ENCODE data around the gene ERCC6L.

ERCC6L gene

DNA sequence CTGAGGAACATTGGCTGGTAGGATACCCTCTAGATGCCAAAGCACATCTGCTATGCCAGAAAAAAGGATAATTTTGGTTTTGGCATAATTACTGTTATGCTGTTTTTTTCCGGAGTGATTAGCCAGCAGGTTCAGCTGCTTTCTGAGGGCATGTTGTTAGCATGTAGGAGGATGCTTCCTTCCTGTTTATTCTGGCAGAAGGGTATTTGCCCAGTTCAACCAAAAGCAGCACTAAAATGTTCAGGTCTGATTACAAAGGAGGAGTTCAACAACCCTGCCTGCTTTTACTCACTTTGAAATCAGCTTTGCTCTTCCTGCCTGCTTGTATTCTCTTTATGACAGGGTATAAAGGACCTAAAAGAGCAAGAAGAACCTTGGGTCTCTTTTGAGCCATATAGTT is 21.9 kb downstream of the ERCC6L start:
- peaks cover 0 to 25% of the 10 kb centered on the region in 2 experiments for H3K27me3 ChIP-seq (ENCODE audit: control insufficient read depth in 1 of 2, insufficient read depth in 1 of 2, low read length in 2 of 2)
- no peak overlapping the region for H2AFZ ChIP-seq (ENCODE audit: low read depth, low read length)
- H3K23ac ChIP-seq (ENCODE audit: low read length in 2 of 2): no peak overlapping the region
- H3K14ac ChIP-seq (ENCODE audit: low read length in 2 of 2): no peak overlapping the region
- DNase-seq: no peak
- no peak overlapping the region for H2BK5ac ChIP-seq (ENCODE audit: low read depth, low read length, poor library complexity, severe bottlenecking)
- no peak overlapping the region for H3K4me2 ChIP-seq (ENCODE audit: low read length, poor library complexity, severe bottlenecking)
- H3K79me1 ChIP-seq (replicated peaks; ENCODE audit: low read length, poor library complexity, severe bottlenecking): peaks cover 6% of the 10 kb centered on the region
- H4K91ac ChIP-seq (ENCODE audit: low read length): no peak overlapping the region
- H2BK12ac ChIP-seq (ENCODE audit: low read length in 2 of 2): no peak overlapping the region
- WGBS: 29% methylated on average over 1 of the region's 1 CpG
- H4K8ac ChIP-seq (ENCODE audit: low read length): no peak overlapping the region
- H2AK5ac ChIP-seq (ENCODE audit: low read length, severe bottlenecking): no peak overlapping the region
- H2BK15ac ChIP-seq (ENCODE audit: low read depth, poor library complexity, severe bottlenecking): no peak overlapping the region
- no peaks in the 10 kb centered on the region for H3K36me3 ChIP-seq (ENCODE audit: control insufficient read depth in 1 of 2, insufficient read depth in 2 of 2, low read depth in 1 of 2, low read length in 2 of 2)
- no peak overlapping the region for H3K18ac ChIP-seq (ENCODE audit: low read depth in 1 of 2, low read length in 2 of 2)
- H3K4me1 ChIP-seq (ENCODE audit: control insufficient read depth, insufficient read depth, low read depth, low read length): no peaks in the 10 kb centered on the region
- H3K4ac ChIP-seq (ENCODE audit: low read depth in 1 of 2, low read length in 2 of 2): no peak overlapping the region
- no peak overlapping the region for H3K4me3 ChIP-seq (ENCODE audit: insufficient read depth in 1 of 2, low read depth in 1 of 2, low read length in 2 of 2)
- H3K9me3 ChIP-seq (ENCODE audit: control insufficient read depth, low read length): no peaks in the 10 kb centered on the region
- H3K27ac ChIP-seq (ENCODE audit: low read length, poor library complexity, severe bottlenecking): no peak overlapping the region
- no peak overlapping the region for H3K9ac ChIP-seq (ENCODE audit: low read length)
- no peak overlapping the region for H2BK120ac ChIP-seq (ENCODE audit: low read depth, low read length)

DNA sequence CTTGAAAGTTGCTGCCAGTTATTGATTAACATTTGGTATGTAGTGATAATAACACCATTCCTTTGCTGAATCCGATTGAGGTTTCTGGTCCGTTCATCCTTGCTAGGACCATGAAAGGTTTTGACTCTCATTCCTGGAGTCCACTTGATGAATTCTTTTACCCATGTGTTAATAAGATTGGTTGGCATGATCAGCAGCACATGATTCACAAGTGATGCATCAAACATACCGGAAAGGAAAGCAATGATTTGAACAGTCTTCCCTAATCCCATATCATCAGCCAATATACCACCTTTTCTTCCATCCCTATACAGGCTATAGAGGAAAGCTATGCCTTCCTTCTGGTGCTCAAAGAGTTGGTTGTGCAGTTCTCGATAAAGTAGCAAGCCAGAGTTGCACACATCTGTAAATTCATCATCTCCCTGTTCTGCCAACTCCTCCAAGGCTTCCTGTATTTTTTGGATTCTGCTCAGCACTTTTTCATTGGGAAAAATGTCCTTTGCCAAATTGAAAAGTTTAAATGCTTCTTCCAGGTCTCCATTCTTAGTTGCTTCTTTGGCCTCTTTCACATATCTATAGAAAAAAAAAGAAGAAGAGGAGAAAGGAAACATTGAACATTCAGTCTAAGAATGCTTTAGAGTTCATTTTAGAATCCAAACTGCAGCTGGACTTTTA is 30.6 kb downstream of the ERCC6L start:
- Histone ChIP-seq H3K9me3 (ENCODE audit: control insufficient read depth, low read length) (no peaks in the 10 kb centered on the region), H3K36me3 (ENCODE audit: control insufficient read depth in 1 of 2, insufficient read depth in 2 of 2, low read depth in 1 of 2, low read length in 2 of 2) (peaks cover 2 to 18% of the 10 kb centered on the region in 2 experiments), H2BK15ac (ENCODE audit: low read depth, poor library complexity, severe bottlenecking) (no peak overlapping the region), H2BK12ac (ENCODE audit: low read length in 2 of 2) (no peak overlapping the region), H3K79me1 (replicated peaks; ENCODE audit: low read length, poor library complexity, severe bottlenecking) (peaks cover 11% of the 10 kb centered on the region), H3K18ac (ENCODE audit: low read depth in 1 of 2, low read length in 2 of 2) (no peak overlapping the region), H3K4ac (ENCODE audit: low read depth in 1 of 2, low read length in 2 of 2) (no peak overlapping the region), H2AK5ac (ENCODE audit: low read length, severe bottlenecking) (no peak overlapping the region), H3K4me3 (ENCODE audit: insufficient read depth in 1 of 2, low read depth in 1 of 2, low read length in 2 of 2) (peak overlapping the region in 1 of 2 experiments; percentile 26), H4K91ac (ENCODE audit: low read length) (no peak overlapping the region), H4K8ac (ENCODE audit: low read length) (no peak overlapping the region), H2BK5ac (ENCODE audit: low read depth, low read length, poor library complexity, severe bottlenecking) (no peak overlapping the region), H3K14ac (ENCODE audit: low read length in 2 of 2) (no peak overlapping the region), H3K23ac (ENCODE audit: low read length in 2 of 2) (no peak overlapping the region), H3K27me3 (ENCODE audit: control insufficient read depth in 1 of 2, insufficient read depth in 1 of 2, low read length in 2 of 2) (peaks cover 0 to 27% of the 10 kb centered on the region in 2 experiments), H2AFZ (ENCODE audit: low read depth, low read length) (no peak overlapping the region), H3K4me1 (ENCODE audit: control insufficient read depth, insufficient read depth, low read depth, low read length) (no peaks in the 10 kb centered on the region), H3K27ac (ENCODE audit: low read length, poor library complexity, severe bottlenecking) (peak overlapping the region; percentile 74), H3K9ac (ENCODE audit: low read length) (no peak overlapping the region), H2BK120ac (ENCODE audit: low read depth, low read length) (no peak overlapping the region), H3K4me2 (ENCODE audit: low read length, poor library complexity, severe bottlenecking) (no peak overlapping the region)
- DNase-seq: no peak
- WGBS: 96% methylated on average over 4 of the region's 4 CpGs

DNA sequence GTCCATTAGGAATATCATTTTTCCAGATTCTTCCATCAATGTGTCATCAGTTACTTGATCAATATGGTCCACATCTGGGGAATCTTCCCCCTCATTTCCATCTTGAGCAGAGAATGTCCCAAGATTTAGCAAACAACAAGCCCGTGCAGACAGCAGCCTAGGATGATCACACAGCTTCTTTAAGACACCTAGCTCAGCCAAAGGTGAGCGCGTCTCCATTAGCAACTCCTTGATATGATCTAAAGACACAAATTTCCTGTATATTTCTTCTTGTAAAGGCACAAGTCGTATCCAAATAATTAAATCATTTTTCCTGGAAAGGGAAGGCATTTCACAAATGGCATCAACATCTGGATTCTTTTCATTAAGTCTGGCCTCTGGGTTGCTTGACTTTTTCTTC is 31.5 kb downstream of the ERCC6L start:
- Histone ChIP-seq H2BK5ac (ENCODE audit: low read depth, low read length, poor library complexity, severe bottlenecking) (no peak overlapping the region), H3K4me1 (ENCODE audit: control insufficient read depth, insufficient read depth, low read depth, low read length) (no peaks in the 10 kb centered on the region), H3K9me3 (ENCODE audit: control insufficient read depth, low read length) (no peaks in the 10 kb centered on the region), H2BK120ac (ENCODE audit: low read depth, low read length) (no peak overlapping the region), H3K14ac (ENCODE audit: low read length in 2 of 2) (no peak overlapping the region), H2AFZ (ENCODE audit: low read depth, low read length) (no peak overlapping the region), H2BK12ac (ENCODE audit: low read length in 2 of 2) (no peak overlapping the region), H3K36me3 (ENCODE audit: control insufficient read depth in 1 of 2, insufficient read depth in 2 of 2, low read depth in 1 of 2, low read length in 2 of 2) (peaks cover 2 to 21% of the 10 kb centered on the region in 2 experiments), H3K27ac (ENCODE audit: low read length, poor library complexity, severe bottlenecking) (no peak overlapping the region), H3K27me3 (ENCODE audit: control insufficient read depth in 1 of 2, insufficient read depth in 1 of 2, low read length in 2 of 2) (peaks cover 0 to 30% of the 10 kb centered on the region in 2 experiments), H4K91ac (ENCODE audit: low read length) (no peak overlapping the region), H2BK15ac (ENCODE audit: low read depth, poor library complexity, severe bottlenecking) (no peak overlapping the region), H2AK5ac (ENCODE audit: low read length, severe bottlenecking) (no peak overlapping the region), H3K4me2 (ENCODE audit: low read length, poor library complexity, severe bottlenecking) (no peak overlapping the region), H3K4ac (ENCODE audit: low read depth in 1 of 2, low read length in 2 of 2) (no peak overlapping the region), H3K4me3 (ENCODE audit: insufficient read depth in 1 of 2, low read depth in 1 of 2, low read length in 2 of 2) (no peak overlapping the region), H3K79me1 (replicated peaks; ENCODE audit: low read length, poor library complexity, severe bottlenecking) (peaks cover 11% of the 10 kb centered on the region), H3K18ac (ENCODE audit: low read depth in 1 of 2, low read length in 2 of 2) (no peak overlapping the region), H4K8ac (ENCODE audit: low read length) (no peak overlapping the region), H3K23ac (ENCODE audit: low read length in 2 of 2) (no peak overlapping the region), H3K9ac (ENCODE audit: low read length) (no peak overlapping the region)
- 98% methylated on average over 4 of the region's 4 CpGs for WGBS
- DNase-seq: no peak

DNA sequence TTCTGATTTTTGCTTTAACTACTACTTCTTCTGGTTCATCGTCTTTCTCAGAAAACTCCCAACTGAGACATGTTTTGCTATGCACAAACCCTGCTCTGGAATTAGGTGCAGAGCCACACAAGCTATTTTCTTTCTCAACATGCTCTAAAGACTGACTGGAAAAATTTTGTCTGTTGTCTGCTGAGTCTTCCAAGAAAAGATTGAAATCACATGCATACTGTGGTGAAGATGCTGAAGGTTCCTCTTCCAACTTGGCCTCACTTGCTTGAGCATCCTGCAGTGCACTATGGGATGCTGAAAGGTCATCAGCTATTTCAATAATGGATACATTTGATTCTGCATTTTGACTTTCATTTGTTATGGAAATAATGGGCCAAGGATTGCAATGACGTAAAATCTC is 33.1 kb downstream of the ERCC6L start:
- Histone ChIP-seq H3K4me1 (ENCODE audit: control insufficient read depth, insufficient read depth, low read depth, low read length) (no peaks in the 10 kb centered on the region), H3K36me3 (ENCODE audit: control insufficient read depth in 1 of 2, insufficient read depth in 2 of 2, low read depth in 1 of 2, low read length in 2 of 2) (peaks cover 6 to 21% of the 10 kb centered on the region in 2 experiments), H2BK120ac (ENCODE audit: low read depth, low read length) (no peak overlapping the region), H3K4me3 (ENCODE audit: insufficient read depth in 1 of 2, low read depth in 1 of 2, low read length in 2 of 2) (no peak overlapping the region), H4K8ac (ENCODE audit: low read length) (no peak overlapping the region), H3K14ac (ENCODE audit: low read length in 2 of 2) (no peak overlapping the region), H3K4ac (ENCODE audit: low read depth in 1 of 2, low read length in 2 of 2) (no peak overlapping the region), H3K18ac (ENCODE audit: low read depth in 1 of 2, low read length in 2 of 2) (no peak overlapping the region), H4K91ac (ENCODE audit: low read length) (no peak overlapping the region), H3K79me1 (replicated peaks; ENCODE audit: low read length, poor library complexity, severe bottlenecking) (peaks cover 11% of the 10 kb centered on the region), H3K4me2 (ENCODE audit: low read length, poor library complexity, severe bottlenecking) (no peak overlapping the region), H3K9ac (ENCODE audit: low read length) (no peak overlapping the region), H2BK15ac (ENCODE audit: low read depth, poor library complexity, severe bottlenecking) (no peak overlapping the region), H2BK12ac (ENCODE audit: low read length in 2 of 2) (no peak overlapping the region), H2AK5ac (ENCODE audit: low read length, severe bottlenecking) (no peak overlapping the region), H2AFZ (ENCODE audit: low read depth, low read length) (no peak overlapping the region), H2BK5ac (ENCODE audit: low read depth, low read length, poor library complexity, severe bottlenecking) (no peak overlapping the region), H3K27me3 (ENCODE audit: control insufficient read depth in 1 of 2, insufficient read depth in 1 of 2, low read length in 2 of 2) (peaks cover 0 to 30% of the 10 kb centered on the region in 2 experiments), H3K27ac (ENCODE audit: low read length, poor library complexity, severe bottlenecking) (no peak overlapping the region), H3K9me3 (ENCODE audit: control insufficient read depth, low read length) (no peaks in the 10 kb centered on the region), H3K23ac (ENCODE audit: low read length in 2 of 2) (no peak overlapping the region)
- no peak for DNase-seq
- 92% methylated on average over 1 of the region's 2 CpGs for WGBS
